Activated CD8-positive, alpha-beta memory T cell treated with anti-CD3 and anti-CD28 coated beads, Interleukin-2, amount 10 ng/mL, durations not matched to agents 7 days and 5 days (primary cell): ENCODE results near the gene NR1H4. TPM values are rescaled to one million over a fixed set of nuclear protein-coding genes. Genes with fewer than 3 reads are reported as not detected.
"Not testable (repeated sequence)": the region's sequence is repeated elsewhere in the genome, so short reads cannot be mapped to it uniquely, and the experiment has no call there.

Experiments used
- ATAC-seq: fragments of 150-1000 bp; cut with Tn5 transposase; one replicate; pipeline ENCODE4 v1.10.0; 2021; ENCODE audit warnings: moderate library complexity
- CTCF ChIA-PET: fragments of 350-600 bp; sonication (Branson Sonifier 250); formaldehyde crosslinking; loops from one replicate; lab custom pipeline; 2021; ENCODE audit warnings: antibody characterized with exemption; lab: Charles Lee
- DNase-seq: peaks from one replicate; pipeline ENCODE4 v3.0.0-alpha.2; 2020
- H3K27ac Mint-ChIP-seq: one replicate; pipeline ENCODE4 v1.8.0; 2021; ENCODE audit warnings: mild to moderate bottlenecking, mixed read lengths
- H3K27me3 Mint-ChIP-seq: one replicate; pipeline ENCODE4 v1.8.0; 2021; ENCODE audit warnings: mixed read lengths
- H3K36me3 Mint-ChIP-seq: one replicate; pipeline ENCODE4 v1.8.0; 2021; ENCODE audit warnings: mild to moderate bottlenecking, mixed read lengths
- H3K4me1 Mint-ChIP-seq: one replicate; pipeline ENCODE4 v1.8.0; 2021; ENCODE audit warnings: mixed read lengths
- H3K4me3 Mint-ChIP-seq: one replicate; pipeline ENCODE4 v1.8.0; 2021; ENCODE audit warnings: mild to moderate bottlenecking, moderate library complexity, mixed read lengths
- H3K9me3 Mint-ChIP-seq: one replicate; pipeline ENCODE4 v1.8.0; 2022; ENCODE audit warnings: low read depth, mixed read lengths
- total RNA-seq, 2 experiments: library from RNA; stranded (reverse); gene quantifications; one replicate each; pipeline ENCODE4 v1.2.3, GENCODE V29; 2021

NR1H4 gene
- not detected for total RNA-seq

GRCh38 chr12:100473716-100474150, at the start of gene NR1H4:
TSS of gene NR1H4 (plus strand) at chr12:100473866. CDS start at chr12:100493324, 19,458 bp downstream.
- Mint-ChIP-seq H3K27ac (no peak within 1 kb of the TSS), H3K4me1 (no peaks in the 10 kb centered on the region), H3K27me3 (no peaks in the 10 kb centered on the region), H3K4me3 (no peak within 1 kb of the TSS), H3K36me3 (no peaks in the 10 kb centered on the region), H3K9me3 (no peaks in the 10 kb centered on the region)
- CTCF ChIA-PET, result interaction anchor here (0.7 kb wide), 1 partner anchor 811 kb away, joined by 3 read pairs; no protein-coding TSS in a partner anchor
- no peak for ATAC-seq
- no peak for DNase-seq

GRCh38 chr12:100426145-100426544, 47.5 kb upstream of the NR1H4 start:
- DNase-seq (no peak), ATAC-seq (no peak)
- no peaks in the 10 kb centered on the region for H3K4me1 Mint-ChIP-seq
- H3K9me3 Mint-ChIP-seq, result peaks cover 5% of the 10 kb centered on the region
- no peak overlapping the region for H3K27ac Mint-ChIP-seq
- H3K4me3 Mint-ChIP-seq, result no peak overlapping the region
- CTCF ChIA-PET, result no interaction called here
- no peaks in the 10 kb centered on the region for H3K36me3 Mint-ChIP-seq
- no peaks in the 10 kb centered on the region for H3K27me3 Mint-ChIP-seq

DNA sequence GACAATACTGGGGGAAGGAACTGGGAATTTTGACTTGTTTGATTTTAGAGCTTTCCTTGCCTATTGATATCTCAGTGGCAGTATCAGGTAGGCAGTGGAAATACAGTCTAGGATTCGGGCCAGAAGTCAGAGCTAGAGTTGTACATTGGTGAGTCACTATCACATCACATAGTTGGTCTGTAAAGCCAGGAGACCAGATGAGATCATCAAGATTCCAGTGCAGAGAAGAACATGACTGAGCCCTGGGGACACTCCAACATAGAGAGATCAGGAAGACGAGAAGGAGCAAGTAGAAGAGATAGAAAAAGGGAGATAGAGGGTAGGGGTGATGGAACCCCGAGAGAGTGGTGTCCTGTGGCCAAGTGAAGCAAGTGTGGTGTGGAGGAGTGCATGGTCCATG, 46.6 kb upstream of the NR1H4 start:
- Mint-ChIP-seq H3K9me3 (peaks cover 5% of the 10 kb centered on the region), H3K27me3 (no peaks in the 10 kb centered on the region), H3K4me1 (no peaks in the 10 kb centered on the region), H3K4me3 (no peak overlapping the region), H3K36me3 (no peaks in the 10 kb centered on the region), H3K27ac (no peak overlapping the region)
- no peak for DNase-seq
- CTCF ChIA-PET, result no interaction called here
- ATAC-seq, result no peak

GRCh38 chr12:100430251-100430650, 43.4 kb upstream of the NR1H4 start:
- H3K36me3 Mint-ChIP-seq, ATAC-seq, CTCF ChIA-PET, H3K27ac Mint-ChIP-seq, H3K9me3 Mint-ChIP-seq, H3K27me3 Mint-ChIP-seq, DNase-seq, H3K4me3 Mint-ChIP-seq, H3K4me1 Mint-ChIP-seq: not testable (repeated sequence)

- ATAC-seq (no peak), DNase-seq (no peak)
- no peak overlapping the region for H3K27ac Mint-ChIP-seq
- H3K4me1 Mint-ChIP-seq, result no peaks in the 10 kb centered on the region
- H3K9me3 Mint-ChIP-seq, result no peaks in the 10 kb centered on the region
- no peaks in the 10 kb centered on the region for H3K36me3 Mint-ChIP-seq
- CTCF ChIA-PET, result no interaction called here
- peaks cover 2% of the 10 kb centered on the region for H3K27me3 Mint-ChIP-seq
- no peak overlapping the region for H3K4me3 Mint-ChIP-seq
Measured at GRCh38 chr12:100433701-100434100, 40.0 kb upstream of the NR1H4 start.

DNA sequence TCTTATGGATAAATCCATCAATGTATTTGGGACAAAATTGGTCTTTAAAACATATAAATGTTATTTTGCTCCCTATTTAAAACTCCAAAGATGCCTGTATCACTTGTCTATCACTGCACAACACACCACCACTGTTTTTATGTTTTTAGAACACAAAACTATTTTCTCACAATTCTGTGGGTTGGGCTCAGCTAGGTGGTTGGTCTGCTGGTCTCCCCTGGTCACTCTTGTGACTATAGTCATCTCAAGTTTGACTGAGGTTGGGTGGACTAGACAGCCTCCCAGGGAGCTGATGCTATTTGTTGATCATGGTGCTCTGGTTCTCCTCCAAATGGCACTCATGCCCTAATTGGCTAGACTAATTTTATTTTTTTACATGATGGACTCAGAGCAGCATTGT, 39.5 kb upstream of the NR1H4 start:
- H3K4me3 Mint-ChIP-seq, result no peak overlapping the region
- no peak overlapping the region for H3K27ac Mint-ChIP-seq
- H3K36me3 Mint-ChIP-seq, result no peaks in the 10 kb centered on the region
- CTCF ChIA-PET, result no interaction called here
- ATAC-seq (no peak), DNase-seq (no peak)
- no peaks in the 10 kb centered on the region for H3K9me3 Mint-ChIP-seq
- H3K27me3 Mint-ChIP-seq, result peaks cover 2% of the 10 kb centered on the region
- no peaks in the 10 kb centered on the region for H3K4me1 Mint-ChIP-seq

DNA sequence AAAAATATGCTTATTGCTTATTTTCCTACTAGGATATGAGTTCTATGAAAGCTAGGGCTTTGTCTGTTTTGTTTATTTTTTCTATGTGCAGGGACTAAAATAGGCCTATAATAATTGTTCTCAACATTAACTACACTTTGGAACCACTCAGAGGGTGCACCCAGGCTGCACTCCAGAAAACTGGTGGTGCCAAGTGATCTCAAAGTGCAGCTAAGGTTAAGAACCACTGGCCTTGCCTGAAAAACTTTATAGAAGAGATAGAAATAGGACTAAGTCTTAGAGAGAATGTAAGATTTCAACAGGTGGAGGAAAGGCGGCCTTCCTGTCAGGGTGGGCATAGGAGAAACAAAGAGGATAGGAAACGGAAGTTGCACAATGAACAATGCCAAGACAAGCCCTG, 37.7 kb upstream of the NR1H4 start:
- peaks cover 2% of the 10 kb centered on the region for H3K27me3 Mint-ChIP-seq
- CTCF ChIA-PET, result no interaction called here
- H3K4me1 Mint-ChIP-seq, result no peaks in the 10 kb centered on the region
- H3K27ac Mint-ChIP-seq, result no peak overlapping the region
- H3K36me3 Mint-ChIP-seq, result no peaks in the 10 kb centered on the region
- H3K4me3 Mint-ChIP-seq, result no peak overlapping the region
- ATAC-seq (no peak), DNase-seq (no peak)
- no peaks in the 10 kb centered on the region for H3K9me3 Mint-ChIP-seq

DNA sequence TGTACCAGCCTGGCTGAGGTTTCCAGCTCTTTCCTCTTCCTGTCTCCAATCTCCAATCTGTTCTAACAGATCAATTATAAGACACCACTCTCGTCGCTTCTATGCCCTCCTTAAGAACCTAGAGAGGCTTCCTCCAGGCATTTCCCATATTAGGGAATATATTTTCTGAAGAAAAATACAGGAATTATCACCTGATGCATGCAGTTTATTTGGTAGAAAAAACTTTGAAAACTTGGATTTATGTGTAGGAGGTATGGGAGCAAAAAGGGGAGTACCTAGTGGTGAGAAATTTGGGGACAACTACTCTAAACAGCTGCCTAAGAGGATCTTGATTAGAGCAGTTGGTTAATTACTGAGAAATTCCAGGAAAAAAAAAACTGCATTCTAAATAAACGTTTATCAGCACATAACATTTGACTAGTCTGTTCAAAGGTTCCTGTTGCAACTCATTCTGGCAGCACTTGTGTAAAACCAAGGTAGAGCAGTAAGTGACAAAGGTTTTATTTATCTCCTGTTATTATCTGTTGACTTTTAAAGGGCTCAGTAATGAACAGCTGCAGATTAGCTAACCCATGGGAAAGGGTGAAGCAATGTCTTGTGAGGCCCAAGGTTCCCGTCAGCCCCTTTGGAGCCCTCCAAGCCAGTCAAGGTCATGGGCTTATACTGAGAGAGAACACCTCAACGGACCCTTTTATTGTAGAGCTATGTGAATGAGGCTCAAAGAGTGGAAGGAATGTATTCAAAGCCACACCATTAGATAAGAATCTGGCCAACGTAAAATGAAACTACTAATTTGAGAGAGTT, 36.4 kb upstream of the NR1H4 start:
- H3K9me3 Mint-ChIP-seq, result no peaks in the 10 kb centered on the region
- H3K4me3 Mint-ChIP-seq, result no peak overlapping the region
- CTCF ChIA-PET, result no interaction called here
- H3K27ac Mint-ChIP-seq, result no peak overlapping the region
- H3K27me3 Mint-ChIP-seq, result peaks cover 2% of the 10 kb centered on the region
- ATAC-seq, result no peak
- no peaks in the 10 kb centered on the region for H3K4me1 Mint-ChIP-seq
- DNase-seq, result no peak
- H3K36me3 Mint-ChIP-seq, result no peaks in the 10 kb centered on the region

DNA sequence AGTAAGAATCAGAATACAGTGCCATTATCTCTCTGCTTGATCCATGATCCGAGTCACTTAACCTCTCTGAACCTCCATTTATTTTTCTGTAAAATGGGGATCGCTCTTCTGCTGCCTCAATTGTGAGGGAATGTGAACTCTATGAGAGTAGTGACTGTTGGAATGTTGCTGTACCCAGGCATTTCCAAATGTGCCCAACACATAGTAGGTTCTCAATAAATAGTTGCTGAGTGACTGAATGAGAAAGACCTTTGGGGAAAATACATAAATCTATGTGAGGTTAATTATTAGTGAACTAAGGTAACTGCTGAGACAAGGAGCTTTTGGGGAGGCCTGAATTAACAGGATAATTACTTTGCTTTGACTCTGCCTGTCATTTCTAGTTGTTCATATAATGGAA, 33.9 kb upstream of the NR1H4 start:
- no peaks in the 10 kb centered on the region for H3K27me3 Mint-ChIP-seq
- no peaks in the 10 kb centered on the region for H3K36me3 Mint-ChIP-seq
- no peaks in the 10 kb centered on the region for H3K4me1 Mint-ChIP-seq
- no peak for ATAC-seq
- no peak overlapping the region for H3K27ac Mint-ChIP-seq
- no peak overlapping the region for H3K4me3 Mint-ChIP-seq
- CTCF ChIA-PET, result no interaction called here
- no peaks in the 10 kb centered on the region for H3K9me3 Mint-ChIP-seq
- no peak for DNase-seq

GRCh38 chr12:100442403-100442802, 31.3 kb upstream of the NR1H4 start:
- Mint-ChIP-seq H3K9me3 (no peaks in the 10 kb centered on the region), H3K4me3 (no peak overlapping the region), H3K27me3 (no peaks in the 10 kb centered on the region), H3K27ac (no peak overlapping the region), H3K36me3 (no peaks in the 10 kb centered on the region), H3K4me1 (no peaks in the 10 kb centered on the region)
- ATAC-seq, result no peak
- no peak for DNase-seq
- CTCF ChIA-PET, result interaction anchor here (0.9 kb wide), 1 partner anchor 207 kb away, joined by 4 read pairs; no protein-coding TSS in a partner anchor

DNA sequence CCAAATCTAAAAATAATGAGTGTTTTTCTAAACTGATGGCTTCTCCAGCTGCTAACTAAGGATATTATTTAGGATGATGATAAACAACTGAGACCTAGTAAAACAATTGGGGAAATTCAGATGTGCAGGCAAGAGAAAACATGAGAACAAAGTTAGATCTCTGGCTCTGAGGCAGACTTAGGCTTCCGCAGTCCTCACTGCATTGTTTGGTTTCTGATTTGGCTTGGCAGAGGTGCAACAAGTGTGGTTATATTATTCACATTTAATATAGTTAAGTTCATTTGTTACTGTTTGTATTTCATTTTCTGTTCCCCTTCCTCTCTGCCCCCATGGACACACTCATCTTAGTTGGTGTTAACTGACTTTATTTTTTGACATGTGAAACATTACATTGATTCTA, 30.2 kb upstream of the NR1H4 start:
- H3K36me3 Mint-ChIP-seq, result no peaks in the 10 kb centered on the region

DNA sequence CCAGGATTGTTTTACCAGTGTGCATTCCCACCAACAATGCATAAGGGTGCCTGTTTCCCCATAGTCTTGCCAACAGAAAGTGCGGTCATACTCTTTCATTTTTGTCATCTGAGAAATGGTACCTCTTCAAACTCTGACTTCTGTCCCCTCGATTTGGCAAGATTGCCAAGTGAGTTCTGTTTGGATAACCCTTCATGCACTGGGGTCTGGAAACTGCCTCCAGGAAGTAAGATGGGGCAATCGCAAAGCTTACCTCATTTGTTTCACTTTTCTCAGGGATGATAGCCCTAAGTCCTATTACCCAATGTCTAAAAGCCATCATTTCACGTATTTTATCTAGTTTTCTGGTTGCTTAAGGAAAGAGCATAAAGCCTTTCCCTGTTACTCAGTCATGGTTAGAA, 28.6 kb upstream of the NR1H4 start:
- H3K36me3 Mint-ChIP-seq, result no peaks in the 10 kb centered on the region
- CTCF ChIA-PET, result no interaction called here
- no peak overlapping the region for H3K27ac Mint-ChIP-seq
- ATAC-seq (no peak), DNase-seq (no peak)
- H3K4me1 Mint-ChIP-seq, result no peaks in the 10 kb centered on the region
- H3K27me3 Mint-ChIP-seq, result peaks cover under 1% of the 10 kb centered on the region
- H3K4me3 Mint-ChIP-seq, result no peak overlapping the region
- H3K9me3 Mint-ChIP-seq, result no peaks in the 10 kb centered on the region

More for the DNA sequence above, 30.2 kb upstream of the NR1H4 start:
- no peak for ATAC-seq
- H3K4me1 Mint-ChIP-seq, result no peaks in the 10 kb centered on the region
- no peak overlapping the region for H3K27ac Mint-ChIP-seq
- no peaks in the 10 kb centered on the region for H3K27me3 Mint-ChIP-seq
- DNase-seq, result no peak
- CTCF ChIA-PET, result interaction anchor here (0.9 kb wide), 1 partner anchor 208 kb away, joined by 4 read pairs; no protein-coding TSS in a partner anchor
- no peak overlapping the region for H3K4me3 Mint-ChIP-seq
- H3K9me3 Mint-ChIP-seq, result no peaks in the 10 kb centered on the region

GRCh38 chr12:100447381-100447780, 26.3 kb upstream of the NR1H4 start:
- no peaks in the 10 kb centered on the region for H3K4me1 Mint-ChIP-seq
- no peaks in the 10 kb centered on the region for H3K36me3 Mint-ChIP-seq
- no peak for ATAC-seq
- no peaks in the 10 kb centered on the region for H3K9me3 Mint-ChIP-seq
- no peak for DNase-seq
- no peak overlapping the region for H3K27ac Mint-ChIP-seq
- CTCF ChIA-PET, result no interaction called here
- H3K27me3 Mint-ChIP-seq, result peaks cover 4% of the 10 kb centered on the region
- no peak overlapping the region for H3K4me3 Mint-ChIP-seq

DNA sequence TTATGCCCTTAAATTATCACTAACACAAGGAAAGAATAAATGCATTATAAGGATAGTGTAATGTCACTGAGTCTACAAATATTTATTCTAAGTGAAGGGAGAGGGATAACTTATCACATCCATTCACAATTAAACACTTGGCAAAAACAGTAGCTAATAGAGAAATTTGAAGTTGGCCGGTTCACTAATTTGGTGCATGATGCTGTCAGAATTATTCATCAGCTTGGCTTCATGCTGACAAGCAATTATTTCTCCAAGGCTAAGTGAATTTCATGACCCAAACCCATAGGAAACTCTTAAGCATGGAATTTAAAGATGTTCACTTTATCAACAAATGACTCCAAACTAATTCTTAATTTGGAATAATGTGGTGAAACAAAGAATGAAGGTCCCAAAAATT, 25.0 kb upstream of the NR1H4 start:
- ATAC-seq (no peak), DNase-seq (no peak)
- Mint-ChIP-seq H3K9me3 (no peaks in the 10 kb centered on the region), H3K36me3 (no peaks in the 10 kb centered on the region), H3K4me3 (no peak overlapping the region), H3K27ac (no peak overlapping the region), H3K4me1 (no peaks in the 10 kb centered on the region), H3K27me3 (peaks cover 4% of the 10 kb centered on the region)
- CTCF ChIA-PET, result no interaction called here
